ENCODE measurements around the gene C3orf18.
A peak's percentile ranks its signal among the peaks of the same experiment; 100 is the strongest.
"Not testable (repeated sequence)": the region's sequence is repeated elsewhere in the genome, so short reads cannot be mapped to it uniquely, and the experiment has no call there.

The C3orf18 gene

GRCh38 chr3:50533316-50533715 lies 34.2 kb downstream of the C3orf18 start:
- H3K27ac ChIP-seq, result no peak overlapping the region

GRCh38 chr3:50532062-50532705 lies 35.4 kb downstream of the C3orf18 start:
- Histone ChIP-seq H3K4me3 (no peak overlapping the region), H3K27ac (no peak overlapping the region)

More at GRCh38 chr3:50533316-50533715, 34.2 kb downstream of the C3orf18 start:
- H3K4me3 ChIP-seq, result no peak overlapping the region

- Histone ChIP-seq H3K4me3 (no peak overlapping the region), H3K27ac (no peak overlapping the region)
These were observed 36.3 kb downstream of the C3orf18 start for GRCh38 chr3:50531201-50531600.

- Histone ChIP-seq H3K4me3 (peak overlapping the region in 1 of 7 experiments; percentile 17), H3K27ac (no peak overlapping the region)
These were observed 37.3 kb downstream of the C3orf18 start for GRCh38 chr3:50530001-50530970.

- Histone ChIP-seq H3K27ac (no peak overlapping the region), H3K4me3 (no peak overlapping the region)
These were observed 41.6 kb downstream of the C3orf18 start for GRCh38 chr3:50525987-50526386.

GRCh38 chr3:50525191-50525910 lies 42.2 kb downstream of the C3orf18 start:
- H3K4me3 ChIP-seq, result no peak overlapping the region
- no peak overlapping the region for H3K27ac ChIP-seq

GRCh38 chr3:50524746-50525145 lies 42.8 kb downstream of the C3orf18 start:
- no peak overlapping the region for H3K27ac ChIP-seq
- H3K4me3 ChIP-seq, result no peak overlapping the region

- H3K4me3 ChIP-seq, result no peak overlapping the region
- H3K27ac ChIP-seq, result no peak overlapping the region
These were observed 44.2 kb downstream of the C3orf18 start for GRCh38 chr3:50523279-50523811.

GRCh38 chr3:50521572-50521971 lies 46.0 kb downstream of the C3orf18 start:
- H3K4me3 ChIP-seq, result no peak overlapping the region
- H3K27ac ChIP-seq, result no peak overlapping the region

GRCh38 chr3:50520849-50521248 lies 46.7 kb downstream of the C3orf18 start:
- no peak overlapping the region for H3K4me3 ChIP-seq
- H3K27ac ChIP-seq, result no peak overlapping the region

- Histone ChIP-seq H3K4me3 (no peak overlapping the region), H3K27ac (no peak overlapping the region)
These were observed 48.0 kb downstream of the C3orf18 start for GRCh38 chr3:50519471-50520089.

GRCh38 chr3:50518436-50518835 lies 49.1 kb downstream of the C3orf18 start:
- Histone ChIP-seq H3K27ac (no peak overlapping the region), H3K4me3 (no peak overlapping the region)

- H3K4me3 ChIP-seq, result no peak overlapping the region
- H3K27ac ChIP-seq, result no peak overlapping the region
These were observed 49.8 kb downstream of the C3orf18 start for GRCh38 chr3:50517721-50518206.

- H3K4me3 ChIP-seq, result no peak overlapping the region
- H3K27ac ChIP-seq, result no peak overlapping the region
These were observed 51.1 kb downstream of the C3orf18 start for GRCh38 chr3:50516440-50516871.

GRCh38 chr3:50515565-50516439 lies 51.7 kb downstream of the C3orf18 start:
- no peak overlapping the region for H3K4me3 ChIP-seq
- H3K27ac ChIP-seq, result peak overlapping the region in 1 of 21 experiments; percentile 1

GRCh38 chr3:50512908-50513307 lies 54.6 kb downstream of the C3orf18 start:
- not testable (repeated sequence) for H3K27ac ChIP-seq, H3K4me3 ChIP-seq

GRCh38 chr3:50512131-50512530 lies 55.4 kb downstream of the C3orf18 start:
- Histone ChIP-seq H3K4me3 (no peak overlapping the region), H3K27ac (no peak overlapping the region)

- H3K4me3 ChIP-seq, result no peak overlapping the region
- H3K27ac ChIP-seq, result no peak overlapping the region
These were observed 57.2 kb downstream of the C3orf18 start for GRCh38 chr3:50510325-50510724.
